Heart left ventricle (tissue), 13 donors: Measurements from ENCODE around the gene CFAP57.

Experiments used
- CTCF ChIP-seq, 12 donors: fragments of 200-600 bp; sonication (generic) in 4 of 12; IDR thresholded peaks; one replicate each; pipeline versions ENCODE4 v1.5.0 to v1.8.0; 2018 to 2022; ENCODE audit warnings: antibody characterized with exemption in 12 of 12, mild to moderate bottlenecking in 5 of 12
- POLR2A ChIP-seq, 2 donors: fragments of 450-650 bp; IDR thresholded peaks; one replicate each; pipeline ENCODE4 v1.6.1; 2017; ENCODE audit warnings: antibody characterized with exemption in 2 of 2, mild to moderate bottlenecking in 2 of 2, moderate library complexity in 2 of 2
- donor health status: ischemic (EF 13 %, LVEDD 7.1; RV severe dilation, severe dysfunction).
- donor health status: DM: no; HTN: yes; CAD: no.
- donor health status: DM: no; HTN: no; CAD: no.
- donor health status: ischemic (EF 25% LVEDD 6.9; RV normal size, moderate dysfunction).
- donor health status: ischemic (EF 25% LVEDD 5.7; RV mildly dilated, moderate dysfunction).
- donor health status: ischemic (EF 35%, LVEDD 5.7; RV mildly dilated, moderate dysfunction).
- donor health status: nonischemic (EF 11% LVEDD 7.7; RV severe dilation, severe dysfunction).
- donor health status: DM: yes; HTN: yes; CAD: no.
- donor health status: PGD.
- donor health status: ischemic (EF 29% LVEDD 5.4; RV normal size, mild dysfunction).
- donor health status: nonischemic (EF 23%, LVEDD 6.1; RV moderate dilation, normal function).

DNA sequence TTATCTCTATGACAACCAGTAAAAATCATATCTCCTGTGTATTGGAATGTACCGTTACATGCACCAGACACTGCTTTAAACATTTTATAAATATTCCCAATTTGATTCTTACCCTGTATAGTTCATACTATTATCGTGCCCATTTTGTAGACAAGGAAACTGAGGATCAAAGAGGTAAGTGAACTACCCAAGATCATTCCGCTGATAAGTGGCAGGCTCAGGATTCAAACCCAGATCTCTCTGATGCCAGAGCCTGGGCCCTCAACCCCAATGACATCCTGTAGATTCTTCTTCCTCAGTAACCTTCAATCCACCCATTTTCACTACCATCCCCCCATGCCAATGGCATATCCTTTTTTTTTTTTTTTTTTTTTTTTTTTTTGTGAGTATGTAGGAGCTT, 12.3 kb downstream of the CFAP57 start:
- TF ChIP-seq CTCF (IDR thresholded peaks at IDR 0.05), result no peak
- no peak for TF ChIP-seq POLR2A (IDR thresholded peaks at IDR 0.05)
